ENCODE measurements around the gene SKIDA1. TPM values are rescaled to one million over a fixed set of nuclear protein-coding genes. Genes with fewer than 3 reads are reported as not detected.

SKIDA1 gene
- total RNA-seq, 1 experiment from 2014 or later = 0.34 TPM

DNA sequence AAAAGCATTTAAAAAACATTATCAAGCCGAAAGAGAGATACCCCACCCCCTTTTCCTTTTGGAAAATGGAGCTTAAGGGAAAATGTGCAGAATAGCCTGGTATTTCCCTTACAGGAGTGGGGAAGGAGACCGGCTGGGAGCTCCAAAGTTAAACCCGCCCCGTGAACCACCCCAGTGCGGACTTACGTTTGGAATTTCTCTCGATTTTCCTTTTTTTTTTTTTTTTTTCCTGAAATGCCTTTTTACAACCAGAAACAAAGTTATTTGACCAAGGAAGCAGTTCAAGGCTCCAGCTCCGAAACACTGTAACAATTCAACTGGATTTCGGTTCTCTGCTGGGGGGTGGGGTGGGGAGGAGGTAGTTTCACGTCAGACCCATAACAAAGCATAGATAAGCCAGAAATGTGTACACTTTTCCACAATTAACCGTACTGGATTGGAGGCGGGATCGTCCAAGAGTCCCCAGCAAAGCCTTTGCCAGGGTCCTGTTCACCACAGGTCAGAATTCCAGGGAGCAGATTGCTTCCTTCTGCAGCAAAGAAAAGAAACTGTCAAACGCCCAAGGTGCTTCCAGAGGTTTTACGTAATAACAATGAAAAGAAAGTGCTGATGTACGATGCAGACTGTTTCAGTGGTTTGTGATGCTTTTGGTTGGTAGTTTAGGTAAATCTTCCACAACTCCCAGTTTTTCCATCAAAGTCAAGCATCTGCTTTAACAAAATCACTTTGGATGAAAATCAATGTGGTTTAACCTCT is 6.7 kb downstream of the SKIDA1 start:
- BruUV-seq (replicated peaks) = no TSS peak
- RAD21 ChIA-PET (ENCODE audit: low non-redundant PET in 1 of 2, low total read pairs in 2 of 2, uncharacterized antibody in 2 of 2, unreplicated experiment in 2 of 2) = no interaction called here
- no peak for TF ChIP-seq CBX3 (IDR thresholded peaks at IDR 0.05; ENCODE audit: low read depth)
- 0 out of 2 replicates have a peak, but pooled peaks have one; percentile 4 for TF ChIP-seq SIN3A (IDR thresholded peaks at IDR 0.05; ENCODE audit: low read depth)
- TF ChIP-seq RAD21 (IDR thresholded peaks at IDR 0.05; ENCODE audit: low read depth) = no peak
- H3K9me2 ChIP-seq (ENCODE audit: insufficient read depth) = no peaks in the 10 kb centered on the region
- intact Hi-C loops (cut with micrococcal nuclease) = loop anchor here (5.0 kb wide), 1 partner anchor 242 kb away; no protein-coding TSS in a partner anchor
- no peaks in the 10 kb centered on the region for H3K79me2 ChIP-seq (ENCODE audit: insufficient read depth, low read length)
- H3K27me3 ChIP-seq (ENCODE audit: insufficient read depth, low read length) = no peaks in the 10 kb centered on the region
- peak overlapping the region; percentile 48; the same call in 1 of the 2 replicates for H3K9ac ChIP-seq (ENCODE audit: low read length)
- ATAC-seq (no peak), DNase-seq (ENCODE audit: low read depth, low spot score) (no peak)
- peaks cover 13 to 37% of the 10 kb centered on the region in 2 experiments; a peak in 3 of 4 replicates for H3K4me1 ChIP-seq (ENCODE audit: control insufficient read depth in 1 of 2, insufficient read depth in 2 of 2, low read length in 2 of 2)
- peak overlapping the region; percentile 42 to 63 for H3K4me3 ChIP-seq (replicated peaks in 1 of 2; ENCODE audit: low read depth in 1 of 2, low read length in 2 of 2)
- H3K27ac ChIP-seq (ENCODE audit: low read depth, low read length) = no peak overlapping the region
- H3K4me2 ChIP-seq (ENCODE audit: low read length) = peak overlapping the region; percentile 92
- no peaks in the 10 kb centered on the region for H4K20me1 ChIP-seq (ENCODE audit: insufficient read depth)
- no peaks in the 10 kb centered on the region for H3K36me3 ChIP-seq (ENCODE audit: control insufficient read depth in 1 of 2, insufficient read depth in 2 of 2, low read length in 2 of 2)
- H3K9me3 ChIP-seq (ENCODE audit: control insufficient read depth in 1 of 2, insufficient read depth in 1 of 2, low read depth in 1 of 2, low read length in 2 of 2) = no peaks in the 10 kb centered on the region
- CTCF ChIA-PET = interaction anchor here (0.6 to 1.2 kb wide), 3 partner anchors 23 to 1617 kb away, joined by 3 to 6 read pairs (median 3); no protein-coding TSS in a partner anchor
- peak overlapping the region; percentile 65 for H2AFZ ChIP-seq (ENCODE audit: low read depth, low read length, poor library complexity, severe bottlenecking)
- POLR2A ChIA-PET = interaction anchor here (0.6 to 1.4 kb wide), 3 partner anchors 9 to 212 kb away, joined by 3 to 10 read pairs (median 9); no protein-coding TSS in a partner anchor

DNA sequence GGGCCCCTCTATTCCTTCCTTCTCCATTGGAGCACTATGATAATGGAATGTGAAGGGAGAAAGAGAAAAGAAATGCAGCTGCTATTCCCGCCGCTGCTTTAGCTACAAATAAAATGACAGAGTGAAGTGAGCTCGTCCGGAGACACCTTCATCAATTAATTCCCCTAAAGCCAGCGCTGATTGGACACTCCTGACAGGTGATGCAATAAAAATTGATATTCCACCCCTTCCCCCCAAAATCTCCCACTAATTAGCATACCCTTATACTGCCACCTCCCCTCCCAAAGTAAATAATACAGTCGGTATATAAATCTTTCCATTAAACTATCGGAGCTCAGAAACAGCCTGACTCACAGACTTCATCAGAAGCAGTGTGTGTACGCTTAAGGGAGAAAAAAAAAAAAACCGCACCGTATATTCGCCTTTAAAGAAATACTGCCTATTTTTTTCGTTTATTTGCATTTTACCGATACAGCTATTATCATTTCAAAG is 7.3 kb downstream of the SKIDA1 start:
- Histone ChIP-seq H3K9me2 (ENCODE audit: insufficient read depth) (no peaks in the 10 kb centered on the region), H3K4me3 (replicated peaks in 1 of 2; ENCODE audit: low read depth in 1 of 2, low read length in 2 of 2) (peak overlapping the region; percentile 42 to 63), H3K4me1 (ENCODE audit: control insufficient read depth in 1 of 2, insufficient read depth in 2 of 2, low read length in 2 of 2) (peaks cover 13 to 37% of the 10 kb centered on the region in 2 experiments; a peak in 3 of 4 replicates), H3K36me3 (ENCODE audit: control insufficient read depth in 1 of 2, insufficient read depth in 2 of 2, low read length in 2 of 2) (no peaks in the 10 kb centered on the region), H3K4me2 (ENCODE audit: low read length) (peak overlapping the region; percentile 92), H3K79me2 (ENCODE audit: insufficient read depth, low read length) (no peaks in the 10 kb centered on the region), H3K27ac (ENCODE audit: low read depth, low read length) (no peak overlapping the region), H4K20me1 (ENCODE audit: insufficient read depth) (no peaks in the 10 kb centered on the region), H3K27me3 (ENCODE audit: insufficient read depth, low read length) (no peaks in the 10 kb centered on the region), H3K9ac (ENCODE audit: low read length) (peak overlapping the region; percentile 48), H2AFZ (ENCODE audit: low read depth, low read length, poor library complexity, severe bottlenecking) (peak overlapping the region; percentile 82), H3K9me3 (ENCODE audit: control insufficient read depth in 1 of 2, insufficient read depth in 1 of 2, low read depth in 1 of 2, low read length in 2 of 2) (no peaks in the 10 kb centered on the region)
- ChIA-PET RAD21 (ENCODE audit: low non-redundant PET in 1 of 2, low total read pairs in 2 of 2, uncharacterized antibody in 2 of 2, unreplicated experiment in 2 of 2) (interaction anchor here in 1 of 2 experiments (0.7 kb wide), 1 partner anchor 492 kb away, joined by 3 read pairs; no protein-coding TSS in a partner anchor), CTCF (interaction anchor here (0.6 to 1.2 kb wide), 3 partner anchors 22 to 1617 kb away, joined by 3 to 6 read pairs (median 3); no protein-coding TSS in a partner anchor), POLR2A (interaction anchor here (0.6 to 1.4 kb wide), 3 partner anchors 9 to 211 kb away, joined by 3 to 10 read pairs (median 9); no protein-coding TSS in a partner anchor)
- TF ChIP-seq TCF7L2 (IDR thresholded peaks at IDR 0.05; ENCODE audit: borderline replicate concordance, extremely low read depth, insufficient read depth, insufficient read length) = no peak
- TF ChIP-seq SIN3A (IDR thresholded peaks at IDR 0.05; ENCODE audit: low read depth) = 0 out of 2 replicates have a peak, but pooled peaks have one; percentile 16
- no peak for ATAC-seq
- DNase-seq (ENCODE audit: low read depth, low spot score) = no peak
- intact Hi-C loops (cut with micrococcal nuclease) = loop anchor here (5.0 kb wide), 1 partner anchor 241 kb away; no protein-coding TSS in a partner anchor
- no TSS peak for BruUV-seq (replicated peaks)
